Measurements from ENCODE around the gene EFCAB11.

GRCh38 chr14:89760086-89760485, 194.4 kb downstream of the EFCAB11 start:
- TF ChIP-seq, protein P1, sequence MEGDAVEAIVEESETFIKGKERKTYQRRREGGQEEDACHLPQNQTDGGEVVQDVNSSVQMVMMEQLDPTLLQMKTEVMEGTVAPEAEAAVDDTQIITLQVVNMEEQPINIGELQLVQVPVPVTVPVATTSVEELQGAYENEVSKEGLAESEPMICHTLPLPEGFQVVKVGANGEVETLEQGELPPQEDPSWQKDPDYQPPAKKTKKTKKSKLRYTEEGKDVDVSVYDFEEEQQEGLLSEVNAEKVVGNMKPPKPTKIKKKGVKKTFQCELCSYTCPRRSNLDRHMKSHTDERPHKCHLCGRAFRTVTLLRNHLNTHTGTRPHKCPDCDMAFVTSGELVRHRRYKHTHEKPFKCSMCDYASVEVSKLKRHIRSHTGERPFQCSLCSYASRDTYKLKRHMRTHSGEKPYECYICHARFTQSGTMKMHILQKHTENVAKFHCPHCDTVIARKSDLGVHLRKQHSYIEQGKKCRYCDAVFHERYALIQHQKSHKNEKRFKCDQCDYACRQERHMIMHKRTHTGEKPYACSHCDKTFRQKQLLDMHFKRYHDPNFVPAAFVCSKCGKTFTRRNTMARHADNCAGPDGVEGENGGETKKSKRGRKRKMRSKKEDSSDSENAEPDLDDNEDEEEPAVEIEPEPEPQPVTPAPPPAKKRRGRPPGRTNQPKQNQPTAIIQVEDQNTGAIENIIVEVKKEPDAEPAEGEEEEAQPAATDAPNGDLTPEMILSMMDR (IDR thresholded peaks at IDR 0.05): no peak
- TF ChIP-seq HMGXB4 (CRISPR knock-in tag; IDR thresholded peaks at IDR 0.05): no peak
